GM20000 (cell line): ENCODE results near the gene DST.

Experiments
- DNase-seq: peaks from one replicate; pipeline ENCODE4 v3.0.0; 2012; ENCODE audit warnings: low spot score
- CTCF ChIP-seq: IDR thresholded peaks from 2 replicates; pipeline ENCODE4 v1.5.1; 2012; ENCODE audit warnings: mild to moderate bottlenecking, control low read depth; ENCODE audit errors: extremely low read depth, missing control alignments

Gene DST

GRCh38 chr6:56459030-56459805, 183.5 kb downstream of the DST start:
- no peak for DNase-seq
- no peak for TF ChIP-seq CTCF

- TF ChIP-seq CTCF = no peak
These were observed 184.3 kb downstream of the DST start for GRCh38 chr6:56458324-56458884.

GRCh38 chr6:56456785-56457184, 185.9 kb downstream of the DST start:
- TF ChIP-seq CTCF = no peak
- no peak for DNase-seq

More at GRCh38 chr6:56458324-56458884, 184.3 kb downstream of the DST start:
- DNase-seq = no peak

GRCh38 chr6:56450882-56451739, 191.6 kb downstream of the DST start:
- no peak for DNase-seq
- TF ChIP-seq CTCF = no peak

GRCh38 chr6:56450376-56450775, 192.3 kb downstream of the DST start:
- TF ChIP-seq CTCF = no peak
- DNase-seq = no peak

- TF ChIP-seq CTCF = no peak
- DNase-seq = no peak
These were observed 194.6 kb downstream of the DST start for GRCh38 chr6:56448046-56448445.

- no peak for DNase-seq
- TF ChIP-seq CTCF = no peak
These were observed 196.9 kb downstream of the DST start for GRCh38 chr6:56445818-56446217.
